ENCODE measurements around the gene MRPL52. TPM values are rescaled to one million over a fixed set of nuclear protein-coding genes. Genes with fewer than 3 reads are reported as not detected.

Gene MRPL52
- total and polyA plus RNA-seq, 2 donors (not counting 3 experiments of a cell fraction or from before 2014, with no cell fraction given): 81.1 to 174 TPM

GRCh38 chr14:22786685-22787084, 43.0 kb upstream of the MRPL52 start:
- no peak overlapping the region for H3K4me3 ChIP-seq (replicated peaks in 1 of 3; ENCODE audit: insufficient read depth in 1 of 3, low read depth in 1 of 3, low read length in 3 of 3)
- no peak overlapping the region for H3K27ac ChIP-seq (ENCODE audit: insufficient read depth, low read depth, low read length)
- no peaks in the 10 kb centered on the region for H3K79me2 ChIP-seq (ENCODE audit: control insufficient read depth, insufficient read depth, low read length)
- CTCF ChIA-PET: no interaction called here
- H3K4me2 ChIP-seq (ENCODE audit: insufficient read depth, low read length): no peak overlapping the region
- no peak overlapping the region for H3K9ac ChIP-seq (replicated peaks; ENCODE audit: extremely low read depth, insufficient read depth, low read length)
- no TSS peak for BruUV-seq (replicated peaks)
- DNase-seq (ENCODE audit: low read depth, low spot score) (no peak), FAIRE-seq (no peak)
- H3K36me3 ChIP-seq (ENCODE audit: control insufficient read depth in 2 of 2, extremely low read depth in 1 of 2, insufficient read depth in 2 of 2, low read length in 2 of 2): no peaks in the 10 kb centered on the region
- no peaks in the 10 kb centered on the region for H3K27me3 ChIP-seq (ENCODE audit: control insufficient read depth in 2 of 2, insufficient read depth in 2 of 2, low read length in 2 of 2)
- no peak overlapping the region for H2AFZ ChIP-seq (ENCODE audit: low read depth, low read length)
- dilution Hi-C loops (cut with MboI; ENCODE audit: extremely low pct_ligation_motif_present, low sequenced_read_pairs): no loop called here
- no peaks in the 10 kb centered on the region for H4K20me1 ChIP-seq (replicated peaks; ENCODE audit: control insufficient read depth, extremely low read depth, insufficient read depth, low read length)
- no peaks in the 10 kb centered on the region for H3K9me3 ChIP-seq (replicated peaks; ENCODE audit: control insufficient read depth, insufficient read depth, low read length)
- intact Hi-C loops (cut with micrococcal nuclease): no loop called here
- POLR2A ChIA-PET: no interaction called here
- no peaks in the 10 kb centered on the region for H3K4me1 ChIP-seq (ENCODE audit: control insufficient read depth, extremely low read depth, insufficient read depth, low read length)
- TF ChIP-seq CTCF (IDR thresholded peaks at IDR 0.05; ENCODE audit: extremely low read depth in 1 of 2, insufficient read depth in 1 of 2, low read depth in 1 of 2, low read length in 2 of 2) (no peak), POLR2A (IDR thresholded peaks at IDR 0.05; ENCODE audit: low read depth, low read length) (no peak), EZH2 (IDR thresholded peaks at IDR 0.05; ENCODE audit: borderline replicate concordance, low read depth, low read length, severe bottlenecking) (no peak), POLR2AphosphoS5 (IDR thresholded peaks at IDR 0.05; ENCODE audit: insufficient read depth, low read depth, low read length) (no peak), FOS (IDR thresholded peaks at IDR 0.05; ENCODE audit: borderline replicate concordance, insufficient read depth, low read length) (no peak), MYC (IDR thresholded peaks at IDR 0.05; ENCODE audit: low read depth, low read length) (no peak), JUN (IDR thresholded peaks at IDR 0.05; ENCODE audit: borderline replicate concordance, insufficient read depth, insufficient read length, low read depth) (no peak), GATA2 (IDR thresholded peaks at IDR 0.05; ENCODE audit: insufficient read depth, insufficient read length, low read depth, low read length) (no peak), MAX (IDR thresholded peaks at IDR 0.05; ENCODE audit: insufficient read depth, insufficient read length) (no peak)
- H3K9me1 ChIP-seq (replicated peaks; ENCODE audit: control insufficient read depth, extremely low read depth, insufficient read depth, low read length): no peaks in the 10 kb centered on the region
